VCaP (cell line): ENCODE data around the gene NAALADL2.

Experiments
- H3K27ac ChIP-seq: fragments of 450-650 bp; 2 replicates; pipeline ENCODE4 v1.5.1; 2017
- CTCF ChIP-seq: fragments of 450-650 bp; conservative IDR thresholded peaks from 2 replicates; pipeline ENCODE4 v1.5.1; 2017; ENCODE audit warnings: mild to moderate bottlenecking, moderate library complexity

NAALADL2 gene

GRCh38 chr3:175593331-175593730 lies 734.2 kb downstream of the NAALADL2 start:
- no peak for TF ChIP-seq CTCF

GRCh38 chr3:175598740-175599139 lies 739.6 kb downstream of the NAALADL2 start:
- no peak overlapping the region for H3K27ac ChIP-seq
- TF ChIP-seq CTCF: no peak

More at GRCh38 chr3:175593331-175593730, 734.2 kb downstream of the NAALADL2 start:
- no peak overlapping the region for H3K27ac ChIP-seq

- H3K27ac ChIP-seq: no peak overlapping the region
- no peak for TF ChIP-seq CTCF
These were observed 742.4 kb downstream of the NAALADL2 start for GRCh38 chr3:175601521-175601920.

- H3K27ac ChIP-seq: no peak overlapping the region
- TF ChIP-seq CTCF: no peak
These were observed 746.7 kb downstream of the NAALADL2 start for GRCh38 chr3:175605851-175606250.

GRCh38 chr3:175606650-175607318 lies 747.6 kb downstream of the NAALADL2 start:
- TF ChIP-seq CTCF: no peak
- H3K27ac ChIP-seq: no peak overlapping the region

- no peak for TF ChIP-seq CTCF
These were observed 749.2 kb downstream of the NAALADL2 start for GRCh38 chr3:175608356-175608755.

GRCh38 chr3:175608911-175609310 lies 749.8 kb downstream of the NAALADL2 start:
- no peak for TF ChIP-seq CTCF
- H3K27ac ChIP-seq: no peak overlapping the region

More at GRCh38 chr3:175608356-175608755, 749.2 kb downstream of the NAALADL2 start:
- H3K27ac ChIP-seq: no peak overlapping the region
